Epithelial cell of esophagus (primary cell): ENCODE data around the gene CFAP97D2.
"Not testable (repeated sequence)": the region's sequence is repeated elsewhere in the genome, so short reads cannot be mapped to it uniquely, and the experiment has no call there.

Experiments
- DNase-seq: peaks from one replicate; pipeline ENCODE4 v3.0.0; 2010; ENCODE audit warnings: low read depth
- H3K4me3 ChIP-seq: 2 replicates; pipeline ENCODE4 v1.5.1; 2011; ENCODE audit warnings: mild to moderate bottlenecking, low read length, control low read depth
- TF ChIP-seq, protein P1 (sequence below): IDR thresholded peaks from 2 replicates; pipeline ENCODE4 v1.5.1; 2011; ENCODE audit warnings: low read depth, mild to moderate bottlenecking, low read length, control low read depth, inconsistent platforms; ENCODE audit not compliant: insufficient read depth; ENCODE audit errors: missing control alignments

CFAP97D2 gene

DNA sequence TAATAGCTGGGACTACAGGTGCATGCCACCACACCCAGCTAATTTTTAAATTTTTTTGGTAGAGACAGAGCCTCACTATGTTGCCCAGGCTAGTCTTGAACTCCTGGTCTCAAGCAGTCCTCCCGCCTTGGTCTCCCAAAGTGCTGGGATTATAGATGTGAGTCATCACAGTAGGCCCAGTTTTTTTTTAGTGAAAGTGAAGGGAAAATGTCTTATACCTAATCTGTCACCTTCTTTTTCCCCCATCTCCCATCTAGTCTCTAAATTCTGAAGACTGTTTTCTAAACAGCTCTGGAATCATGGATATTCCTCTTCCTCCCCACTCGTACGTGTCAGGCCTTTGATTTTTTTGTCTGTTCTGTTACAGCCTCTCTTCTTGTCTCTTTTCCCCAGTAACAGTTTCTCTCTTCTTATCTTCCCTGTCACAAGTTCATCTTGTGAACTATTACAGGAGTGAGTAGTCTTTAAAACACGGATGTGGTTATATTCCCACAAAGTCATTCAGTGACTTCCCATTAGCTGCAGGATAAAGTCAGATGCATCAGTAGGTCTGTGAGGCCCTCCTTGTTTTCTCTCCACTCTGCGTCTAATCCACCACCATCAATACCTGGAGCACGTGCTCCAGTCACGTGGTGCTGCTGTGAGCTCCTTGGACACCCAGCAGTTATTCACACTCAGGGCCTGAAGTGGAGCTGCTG, 58.5 kb downstream of the CFAP97D2 start:
- H3K4me3 ChIP-seq = no peak overlapping the region
- DNase-seq = no peak
- TF ChIP-seq, protein P1, sequence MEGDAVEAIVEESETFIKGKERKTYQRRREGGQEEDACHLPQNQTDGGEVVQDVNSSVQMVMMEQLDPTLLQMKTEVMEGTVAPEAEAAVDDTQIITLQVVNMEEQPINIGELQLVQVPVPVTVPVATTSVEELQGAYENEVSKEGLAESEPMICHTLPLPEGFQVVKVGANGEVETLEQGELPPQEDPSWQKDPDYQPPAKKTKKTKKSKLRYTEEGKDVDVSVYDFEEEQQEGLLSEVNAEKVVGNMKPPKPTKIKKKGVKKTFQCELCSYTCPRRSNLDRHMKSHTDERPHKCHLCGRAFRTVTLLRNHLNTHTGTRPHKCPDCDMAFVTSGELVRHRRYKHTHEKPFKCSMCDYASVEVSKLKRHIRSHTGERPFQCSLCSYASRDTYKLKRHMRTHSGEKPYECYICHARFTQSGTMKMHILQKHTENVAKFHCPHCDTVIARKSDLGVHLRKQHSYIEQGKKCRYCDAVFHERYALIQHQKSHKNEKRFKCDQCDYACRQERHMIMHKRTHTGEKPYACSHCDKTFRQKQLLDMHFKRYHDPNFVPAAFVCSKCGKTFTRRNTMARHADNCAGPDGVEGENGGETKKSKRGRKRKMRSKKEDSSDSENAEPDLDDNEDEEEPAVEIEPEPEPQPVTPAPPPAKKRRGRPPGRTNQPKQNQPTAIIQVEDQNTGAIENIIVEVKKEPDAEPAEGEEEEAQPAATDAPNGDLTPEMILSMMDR = no peak

GRCh38 chr13:114241918-114242317, 62.9 kb downstream of the CFAP97D2 start:
- no peak for DNase-seq
- H3K4me3 ChIP-seq = no peak overlapping the region
- TF ChIP-seq, protein P1 = no peak

DNA sequence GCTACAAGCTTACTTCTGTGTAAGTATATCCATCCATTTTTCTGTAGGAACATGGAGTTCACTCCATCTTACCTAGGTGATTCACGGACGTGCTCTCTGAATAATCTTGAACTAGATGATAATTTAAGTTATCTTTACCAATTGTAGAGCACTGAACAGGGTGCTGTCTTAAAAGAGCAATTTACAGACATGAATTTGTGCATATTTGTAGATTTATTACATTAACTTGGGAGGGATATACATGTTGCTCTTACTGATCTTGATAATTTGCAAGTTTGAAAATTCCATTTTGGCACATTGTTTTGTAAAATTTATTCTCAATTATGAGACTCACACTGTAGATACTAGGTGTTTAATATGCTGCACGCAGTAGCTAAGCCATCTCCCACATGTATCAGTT, 64.9 kb downstream of the CFAP97D2 start:
- TF ChIP-seq, protein P1 = no peak
- DNase-seq = no peak
- H3K4me3 ChIP-seq = no peak overlapping the region

DNA sequence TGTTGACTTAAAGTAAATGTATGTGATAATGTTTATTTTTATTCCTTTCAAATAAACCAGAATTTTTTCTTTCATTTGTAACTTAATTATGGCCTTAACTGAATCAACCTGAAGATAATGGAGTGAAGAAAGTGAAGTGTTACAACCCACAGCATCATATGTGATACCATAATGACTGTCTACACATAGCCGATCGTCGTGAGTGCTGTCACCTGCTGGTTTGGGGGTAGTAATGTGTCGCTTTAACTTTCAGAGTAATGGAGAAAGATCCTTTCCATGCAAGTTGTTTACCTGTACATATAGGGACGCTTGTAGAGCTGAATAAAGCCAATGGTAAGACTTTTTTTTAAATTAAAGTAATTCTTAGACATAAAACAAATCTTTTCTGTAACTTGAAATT, 65.6 kb downstream of the CFAP97D2 start:
- no peak overlapping the region for H3K4me3 ChIP-seq
- TF ChIP-seq, protein P1 = no peak
- DNase-seq = no peak

DNA sequence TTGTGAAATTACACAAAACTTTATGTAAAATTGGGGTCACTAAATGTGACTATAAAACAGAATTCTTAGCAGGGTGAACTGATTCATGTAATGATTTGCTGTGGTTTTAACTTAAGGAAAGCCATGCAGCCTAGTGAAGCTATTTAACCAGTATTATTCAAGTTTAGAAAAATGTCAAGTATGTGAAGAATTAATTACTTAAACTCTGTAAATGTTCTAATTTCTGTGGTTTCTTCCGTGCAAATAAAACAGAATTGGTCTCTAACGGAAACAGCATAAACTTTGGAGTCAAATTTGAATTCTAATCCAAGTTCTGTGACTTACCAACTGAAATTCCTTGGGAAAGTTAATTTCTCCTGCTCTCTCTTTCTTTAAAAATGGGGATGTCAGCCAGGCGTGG, 69.0 kb downstream of the CFAP97D2 start:
- TF ChIP-seq, protein P1 = no peak
- no peak for DNase-seq
- no peak overlapping the region for H3K4me3 ChIP-seq

- TF ChIP-seq, protein P1 = no peak
- DNase-seq = peak; percentile 20
These were observed 70.0 kb downstream of the CFAP97D2 start for GRCh38 chr13:114249077-114249476.

DNA sequence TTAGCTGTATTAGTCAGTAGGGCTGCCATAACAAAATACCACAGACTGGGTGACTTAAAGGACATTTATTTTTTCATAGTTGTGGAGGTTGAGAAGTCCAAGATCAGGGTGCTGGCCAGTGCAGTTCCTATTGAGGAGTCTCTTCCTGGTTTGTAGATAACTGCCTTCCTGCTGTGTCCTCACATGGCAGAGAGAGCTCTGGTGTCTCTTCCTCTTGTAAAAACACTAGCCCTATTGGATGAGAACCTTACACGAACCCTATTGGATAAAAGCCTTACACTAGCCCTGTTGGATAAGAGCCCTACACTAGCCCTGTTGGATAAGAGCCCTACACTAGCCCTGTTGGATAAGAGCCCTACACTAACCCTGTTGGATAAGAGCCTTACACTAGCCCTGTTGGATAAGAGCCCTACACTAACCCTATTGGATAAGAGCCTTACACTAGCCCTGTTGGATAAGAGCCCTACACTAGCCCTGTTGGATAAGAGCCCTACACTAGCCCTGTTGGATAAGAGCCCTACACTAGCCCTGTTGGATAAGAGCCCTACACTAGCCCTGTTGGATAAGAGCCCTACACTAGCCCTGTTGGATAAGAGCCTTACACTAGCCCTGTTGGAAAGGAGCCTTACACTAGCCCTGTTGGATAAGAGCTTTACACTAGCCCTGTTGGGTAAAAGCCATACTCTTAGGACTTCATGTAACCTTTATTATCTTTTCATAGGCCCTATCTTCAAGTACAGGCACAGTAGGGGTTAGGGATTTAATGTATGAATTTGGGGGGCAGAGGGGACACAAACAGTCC, 72.8 kb downstream of the CFAP97D2 start:
- DNase-seq, H3K4me3 ChIP-seq: not testable (repeated sequence)

More at GRCh38 chr13:114249077-114249476, 70.0 kb downstream of the CFAP97D2 start:
- H3K4me3 ChIP-seq = no peak overlapping the region
